GM19468 (cell line): ENCODE measurements around the gene JPH4.

Source experiments
- ATAC-seq: cut with Tn5 transposase; IDR thresholded peaks from one replicate; pipeline ENCODE4 v1.9.1; 2021; ENCODE audit warnings: mild to moderate bottlenecking, moderate library complexity, moderate number of reproducible peaks; ENCODE audit not compliant: unreplicated experiment; ENCODE audit errors: extremely low read depth

JPH4 gene

DNA sequence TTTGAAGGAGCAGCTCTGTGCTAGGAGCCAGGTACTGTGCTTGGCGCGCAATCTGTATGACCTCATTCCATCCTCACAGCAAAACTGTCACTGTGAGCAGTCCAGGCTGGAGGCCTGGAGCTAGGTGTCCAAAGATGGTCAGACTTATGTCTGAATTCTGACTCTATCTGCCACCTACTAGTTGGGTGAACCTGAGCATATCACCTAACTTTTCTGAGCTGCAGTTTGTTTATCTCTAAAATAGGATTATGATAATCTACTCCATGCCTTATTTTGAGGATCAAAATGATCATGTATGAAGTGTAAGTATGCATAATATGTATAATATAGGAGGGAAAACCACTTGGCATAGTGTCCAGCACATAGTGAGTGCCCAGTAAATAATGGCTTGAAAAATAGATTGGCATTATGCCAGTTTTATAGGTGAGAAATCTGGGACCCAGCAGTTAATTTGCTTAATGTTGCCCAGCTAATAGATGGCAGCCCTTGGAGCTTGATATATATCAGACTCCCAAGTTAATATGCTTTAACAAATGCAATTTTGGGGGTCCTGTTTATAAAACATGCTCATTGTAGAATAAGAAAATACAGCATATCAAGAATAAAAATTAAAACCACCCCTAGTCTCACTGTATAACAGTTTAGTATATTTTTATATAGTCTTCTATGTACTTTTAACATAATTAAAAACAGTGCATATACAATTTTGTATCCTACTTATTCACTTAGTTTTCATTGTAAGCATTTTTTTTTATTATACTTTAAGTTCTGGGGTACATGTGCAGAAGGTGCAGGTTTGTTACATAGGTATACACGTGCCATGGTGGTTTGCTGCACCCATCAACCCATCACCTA, 4.5 kb upstream of the JPH4 start:
- no peak for ATAC-seq

DNA sequence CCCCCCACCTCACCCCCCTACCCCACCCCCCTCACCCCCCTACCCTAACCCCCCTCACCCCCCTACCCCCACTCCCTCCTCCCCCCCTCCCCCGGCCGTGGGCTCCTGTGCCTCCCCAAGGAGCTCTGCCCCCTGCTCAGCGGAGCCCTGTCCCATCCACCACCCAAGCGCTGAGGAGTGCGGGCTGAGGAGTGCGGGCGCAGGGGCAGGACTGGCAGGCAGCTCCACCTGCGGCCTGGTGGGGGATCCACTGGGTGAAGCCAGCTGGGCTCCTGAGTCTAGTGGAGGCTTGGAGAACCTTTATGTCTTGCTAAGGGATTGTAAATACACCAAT, 2.3 kb upstream of the JPH4 start:
- ATAC-seq, result no peak

DNA sequence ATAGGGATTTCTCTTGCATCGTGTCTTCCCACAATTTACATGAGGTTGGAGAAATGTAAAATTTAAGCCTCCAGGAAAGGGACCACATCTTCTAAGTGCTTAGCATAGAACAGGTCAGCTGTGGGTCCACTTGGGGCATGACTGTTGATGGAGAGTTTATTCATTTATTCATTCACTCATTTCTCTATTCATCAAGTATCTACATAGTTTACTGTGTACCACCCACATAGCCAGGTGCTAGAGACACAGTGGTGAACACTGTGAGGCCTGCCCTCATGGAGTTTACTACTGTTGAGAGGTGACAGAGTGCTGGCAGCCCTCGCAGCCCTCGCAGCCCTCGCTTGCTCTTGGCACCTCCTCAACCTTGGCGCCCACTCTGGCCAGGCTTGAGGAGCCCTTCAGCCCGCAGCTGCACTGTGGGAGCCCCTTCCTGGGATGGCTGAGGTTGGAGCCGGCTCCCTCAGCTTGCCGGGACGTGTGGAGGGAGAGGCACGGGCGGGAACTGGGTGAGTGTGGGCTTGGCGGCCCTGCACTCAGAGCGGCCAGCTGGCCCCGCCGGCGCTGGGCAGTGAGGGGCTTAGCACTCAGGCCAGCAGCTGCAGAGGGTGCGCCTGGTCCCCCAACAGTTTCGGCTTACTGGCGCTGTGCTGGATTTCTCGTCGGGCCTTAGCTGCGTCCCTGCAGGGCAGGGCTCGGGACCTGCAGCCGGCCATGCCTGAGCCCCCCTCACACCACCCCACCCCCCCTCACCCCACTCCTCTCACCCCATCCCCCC, 1.7 kb upstream of the JPH4 start:
- no peak for ATAC-seq

DNA sequence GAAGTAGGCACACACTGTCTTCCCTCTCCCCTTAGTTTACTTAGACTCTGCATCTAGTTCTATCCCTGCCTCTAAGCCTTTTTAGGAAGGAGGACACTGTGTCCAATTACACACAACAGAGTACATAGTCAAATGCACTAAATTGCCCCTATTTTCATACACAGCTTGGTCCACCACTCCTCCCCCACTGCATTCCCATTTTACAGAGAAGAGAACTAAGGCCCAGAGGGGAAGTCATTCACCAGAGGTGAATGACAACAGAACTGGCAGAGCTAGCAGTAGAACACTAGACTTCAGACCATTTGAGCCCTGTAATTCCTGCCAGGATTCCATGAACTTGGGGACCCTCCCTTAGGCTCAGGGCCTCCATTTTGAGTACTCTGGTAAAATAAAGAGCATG, 1.1 kb upstream of the JPH4 start:
- no peak for ATAC-seq

DNA sequence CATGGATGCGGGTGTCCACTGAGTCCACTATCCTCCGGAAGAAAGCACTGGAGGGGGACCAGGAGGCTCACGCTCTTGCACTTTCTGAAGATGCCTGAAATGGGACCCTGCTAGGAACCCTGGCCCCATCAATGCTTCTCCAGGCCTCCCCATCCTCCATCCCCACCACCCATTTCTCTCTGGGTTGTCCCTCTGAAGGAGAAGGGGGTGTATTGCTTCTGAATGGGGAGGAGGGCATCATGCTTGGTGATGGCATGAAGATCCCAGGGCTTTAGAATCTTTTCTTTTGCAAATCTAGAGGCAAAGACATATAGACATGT, 681 bp upstream of the JPH4 start:
- no peak for ATAC-seq

DNA sequence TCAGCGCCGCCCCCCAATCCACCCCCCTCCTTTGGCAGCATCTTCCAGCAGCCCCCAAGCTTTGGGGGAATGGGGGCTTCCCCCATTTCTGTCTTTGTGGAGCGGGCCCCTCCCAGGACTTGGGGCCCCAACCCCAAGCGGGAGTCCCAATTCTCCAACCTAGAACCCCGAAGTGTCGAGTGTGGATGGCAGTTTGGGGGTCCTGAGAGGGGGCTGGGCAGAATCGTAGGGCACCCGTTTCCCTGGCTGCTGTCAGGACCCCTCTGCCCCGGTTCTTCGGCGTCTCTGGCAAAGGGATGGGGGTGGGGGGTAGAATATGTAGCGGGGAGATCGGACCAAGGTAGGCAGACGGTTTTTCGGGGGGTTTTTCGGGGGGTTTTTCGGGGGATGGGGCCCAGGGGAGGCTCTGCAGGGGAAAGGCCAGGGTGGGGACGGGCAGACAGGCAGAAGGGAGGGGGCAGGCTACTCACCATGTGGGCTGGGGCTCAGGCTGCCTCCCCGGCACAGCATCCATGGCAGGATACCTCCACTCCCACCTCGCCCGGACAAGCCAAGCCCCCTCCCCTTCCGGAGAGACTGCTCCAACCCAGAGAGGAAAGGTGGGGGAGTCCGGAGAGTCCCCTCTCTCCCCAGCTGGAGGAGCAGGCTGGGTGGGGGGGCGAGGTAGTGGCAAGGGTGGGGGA, 739 bp downstream of the JPH4 start:
- ATAC-seq, result no peak

DNA sequence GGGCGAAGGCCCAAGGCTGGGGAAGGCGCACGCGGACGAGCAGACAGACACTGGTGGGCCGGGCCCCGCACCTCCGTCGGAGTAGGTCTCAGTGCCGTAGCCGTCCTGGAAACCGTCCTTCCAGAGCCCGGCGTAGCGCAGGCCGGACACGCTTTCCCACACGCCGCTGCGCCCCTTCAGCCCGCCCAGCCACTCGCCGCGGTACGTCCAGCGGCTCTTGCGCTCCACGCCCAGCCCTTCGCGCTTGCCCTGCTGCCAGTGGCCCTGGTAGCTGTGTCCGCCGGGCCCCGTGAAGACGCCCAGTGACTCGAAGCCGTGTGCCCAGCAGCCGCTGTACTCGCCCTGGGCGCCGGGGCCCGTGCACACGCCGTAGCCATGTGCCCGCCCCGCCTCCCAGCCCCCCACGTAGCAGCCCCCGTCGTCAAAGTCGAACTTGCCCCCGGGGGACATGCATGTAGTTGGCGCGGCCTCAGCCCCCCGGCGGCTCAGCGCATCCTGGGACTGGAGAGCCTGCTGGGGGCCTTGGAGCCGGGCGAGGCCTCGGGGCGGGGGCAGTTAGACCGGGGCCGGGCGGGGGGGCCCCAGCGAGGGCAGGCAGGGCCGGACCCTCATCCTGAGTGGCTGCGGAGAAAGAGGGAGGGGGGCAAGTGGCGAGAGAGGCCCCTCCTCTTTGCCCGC, 1.4 kb downstream of the JPH4 start:
- no peak for ATAC-seq

DNA sequence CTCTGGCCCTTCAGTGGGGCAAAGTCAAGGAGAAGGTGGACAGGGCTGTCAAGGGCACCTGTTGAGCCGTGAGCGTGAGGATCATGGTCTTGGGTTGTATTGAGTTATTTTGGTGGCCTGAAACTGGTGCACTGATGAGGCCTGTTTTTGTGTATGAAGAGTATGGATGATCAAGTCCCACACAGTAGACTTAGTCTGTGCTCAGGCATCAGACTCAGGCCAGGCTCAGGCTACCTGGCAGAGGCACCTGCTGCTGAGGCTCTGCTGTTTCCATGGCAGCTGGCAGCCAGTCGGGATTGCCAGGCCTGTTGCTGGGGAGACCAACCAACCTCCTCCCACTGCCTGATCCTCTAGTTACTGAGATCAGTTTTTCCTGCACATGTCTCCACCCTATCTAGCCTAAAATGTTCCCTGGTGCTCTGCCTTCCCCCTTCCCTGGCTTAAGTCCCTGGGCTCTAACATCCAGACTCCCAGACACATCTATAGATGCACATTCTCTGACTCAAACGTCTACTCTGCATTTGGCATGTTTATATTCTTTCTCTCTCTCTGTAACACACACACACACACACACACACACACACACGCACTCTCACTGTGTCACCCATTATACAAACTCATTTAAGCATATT, 5.1 kb downstream of the JPH4 start:
- no peak for ATAC-seq

DNA sequence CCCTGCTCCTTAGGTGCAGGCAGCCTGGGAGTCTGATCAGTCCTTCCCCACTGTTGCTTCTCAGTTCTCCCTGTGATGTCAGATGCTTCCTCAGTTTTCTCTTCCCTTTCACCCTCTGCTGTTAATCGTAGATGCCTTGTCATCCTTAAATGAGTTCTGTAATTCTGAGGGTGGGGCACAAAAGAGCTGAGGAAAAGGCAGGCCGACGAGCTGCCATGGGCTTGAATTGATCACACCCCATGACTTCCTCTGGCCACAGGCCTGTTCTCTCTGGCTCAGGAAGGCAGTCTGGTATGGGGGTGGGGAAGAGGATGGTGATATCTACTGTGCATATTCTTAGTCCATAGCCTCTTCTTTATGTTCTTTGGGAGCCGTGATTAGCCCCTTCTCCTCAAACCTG, 5.8 kb downstream of the JPH4 start:
- ATAC-seq, result no peak

DNA sequence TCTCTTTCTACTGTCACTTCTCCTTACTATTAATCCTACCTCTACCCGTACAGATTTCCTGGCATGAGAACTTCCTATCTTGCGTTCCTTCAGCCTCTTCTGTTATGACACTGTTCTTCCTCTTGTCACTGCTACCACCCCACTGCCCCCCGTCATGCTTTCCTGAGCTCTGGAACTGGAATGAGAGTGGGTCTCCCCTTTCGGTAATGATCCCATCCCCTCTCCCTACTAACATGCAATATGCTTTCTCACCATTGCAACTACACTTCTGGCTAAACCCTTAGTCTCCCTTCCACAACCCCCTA, 6.1 kb downstream of the JPH4 start:
- ATAC-seq, result no peak

DNA sequence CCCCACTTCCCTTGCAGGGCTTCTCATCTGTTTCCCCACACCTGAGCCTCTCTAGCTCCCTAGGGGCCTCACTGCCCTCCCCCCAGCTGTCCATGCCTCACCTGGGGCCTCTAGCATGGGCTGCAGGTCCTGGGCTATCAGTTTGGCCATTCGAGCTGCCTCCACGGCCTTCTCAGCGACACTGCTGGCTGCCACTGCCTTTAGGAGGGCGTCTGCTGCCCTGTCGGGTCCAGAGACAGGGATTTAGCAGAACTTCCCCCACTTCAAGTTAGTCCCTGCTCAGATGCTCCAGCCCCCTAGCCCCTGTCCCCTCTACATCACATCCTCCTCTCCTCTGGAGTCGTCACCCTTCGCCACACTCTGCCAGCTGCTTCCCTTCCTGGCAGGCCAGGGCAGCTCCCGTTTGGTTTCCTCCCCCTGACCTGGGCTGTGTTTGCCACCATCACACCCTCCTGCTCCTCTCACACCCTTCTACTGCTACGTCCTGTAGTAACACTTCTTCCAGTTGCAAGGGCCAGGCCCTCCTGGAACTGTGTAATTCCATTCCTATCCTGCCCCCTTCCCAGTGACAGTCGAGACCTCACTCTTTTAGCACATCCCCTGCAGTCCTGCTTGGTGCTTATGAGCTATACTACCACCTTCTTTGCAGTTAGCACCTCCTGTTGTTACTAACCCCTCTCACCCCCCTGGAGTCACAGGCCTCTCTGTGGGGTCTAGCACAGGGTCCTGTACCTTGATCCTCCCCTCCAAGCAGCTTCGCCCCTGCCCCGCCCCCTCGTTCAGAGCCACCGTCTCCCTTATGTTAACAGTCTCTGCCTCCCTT, 6.7 kb downstream of the JPH4 start:
- ATAC-seq, result no peak

DNA sequence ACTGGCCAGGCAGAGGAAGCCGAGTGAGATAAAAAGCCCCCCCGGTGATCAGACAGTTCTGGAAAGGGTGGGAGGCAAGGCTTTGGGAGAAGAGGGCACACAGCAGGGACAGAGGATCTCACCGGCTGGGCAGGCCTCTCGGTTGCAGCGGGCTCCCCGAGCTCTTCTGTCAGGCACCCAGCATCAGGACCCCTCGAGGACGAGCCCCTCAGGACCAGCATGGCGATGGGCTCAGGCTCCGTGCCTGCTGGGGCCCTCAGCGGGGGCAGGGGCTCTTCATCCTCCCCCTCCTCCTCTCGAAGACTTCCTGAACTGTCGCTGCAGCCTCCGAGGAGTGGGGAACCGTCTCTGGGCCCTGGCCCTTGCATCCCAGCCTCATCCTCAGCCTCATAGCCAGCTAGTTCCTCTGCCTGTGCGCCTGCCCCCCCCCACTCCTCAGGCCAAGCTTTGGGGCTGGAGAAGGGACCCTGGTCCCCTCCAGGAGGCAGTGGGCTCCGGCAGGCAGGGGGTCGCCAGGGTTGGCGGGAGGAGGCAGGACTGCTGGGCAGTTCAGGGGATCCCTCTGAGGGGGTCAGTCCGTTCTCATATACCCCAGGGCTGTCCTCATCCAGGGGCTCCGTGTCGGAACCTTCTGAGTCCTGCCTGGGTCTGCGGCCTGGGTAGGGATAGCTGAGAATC, 7.6 kb downstream of the JPH4 start:
- no peak for ATAC-seq

DNA sequence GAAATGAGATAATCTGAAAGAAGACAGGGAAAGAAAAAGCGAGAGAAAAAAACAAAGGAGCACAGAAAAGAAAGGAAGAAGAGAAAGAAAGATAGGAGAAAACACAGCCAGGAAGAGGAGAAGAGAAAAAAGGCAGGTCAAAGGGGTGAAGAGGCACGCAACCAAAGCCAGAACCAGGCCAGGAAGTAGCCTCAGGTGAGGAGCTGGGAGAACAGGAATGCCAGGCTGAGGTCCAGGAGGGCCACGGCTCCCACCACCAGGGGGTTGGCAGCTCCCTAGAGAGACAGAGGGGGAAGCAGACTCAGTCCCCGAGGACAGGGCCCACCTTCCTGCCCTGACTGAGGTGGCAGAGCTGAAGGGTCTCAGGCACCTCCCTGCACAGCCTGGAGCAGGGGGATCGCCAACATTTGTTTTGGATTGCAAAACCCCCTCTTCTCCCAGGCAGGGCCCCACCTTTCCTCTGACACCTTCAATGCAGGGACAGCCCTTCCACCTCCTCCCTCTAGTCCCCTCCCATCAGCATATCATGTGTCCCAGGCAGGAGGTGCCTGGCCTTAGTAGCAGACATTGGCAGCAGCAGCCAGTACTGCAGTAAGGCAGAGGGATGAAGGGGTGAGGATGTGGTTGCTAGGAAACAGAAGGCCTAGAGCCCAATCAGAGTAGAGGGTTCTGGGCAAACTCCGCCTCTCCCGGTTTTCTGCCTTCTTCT, 9.0 kb downstream of the JPH4 start:
- ATAC-seq, result no peak

DNA sequence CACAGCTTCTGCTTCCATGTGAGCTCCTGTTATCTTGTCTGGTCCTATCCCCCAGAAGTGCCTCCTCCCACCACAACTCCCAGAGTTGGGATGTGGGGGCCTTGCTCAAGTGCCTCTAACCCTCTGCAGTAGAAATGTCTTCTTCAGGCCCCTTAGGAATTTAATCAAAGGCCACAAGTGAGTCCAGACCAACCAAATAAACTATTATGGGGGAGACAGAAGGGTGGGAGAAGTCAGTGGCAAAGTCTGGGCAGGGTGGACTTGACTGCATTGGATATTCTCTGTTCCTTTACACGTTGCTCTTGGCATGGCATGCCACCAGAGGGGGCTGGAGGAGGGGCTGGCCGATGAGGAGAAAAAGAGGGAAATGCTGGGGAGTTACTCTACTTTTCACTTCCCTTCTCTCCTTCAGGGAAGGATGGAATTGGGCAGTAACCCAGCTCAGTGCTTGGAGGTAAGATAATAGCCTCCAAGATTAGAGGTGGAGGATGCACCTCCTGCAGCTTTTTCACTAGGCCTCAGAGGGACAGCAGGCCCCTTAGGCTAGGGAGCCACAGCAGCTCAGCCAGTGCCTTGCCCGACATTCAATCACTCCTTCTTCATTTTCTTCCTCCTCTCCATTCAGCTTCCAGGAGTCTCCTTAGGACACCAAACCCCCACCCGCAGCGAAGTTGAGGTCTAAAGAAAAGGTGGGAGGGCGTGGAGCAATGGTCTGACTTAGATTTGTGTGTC, 9.8 kb downstream of the JPH4 start:
- ATAC-seq, result no peak

DNA sequence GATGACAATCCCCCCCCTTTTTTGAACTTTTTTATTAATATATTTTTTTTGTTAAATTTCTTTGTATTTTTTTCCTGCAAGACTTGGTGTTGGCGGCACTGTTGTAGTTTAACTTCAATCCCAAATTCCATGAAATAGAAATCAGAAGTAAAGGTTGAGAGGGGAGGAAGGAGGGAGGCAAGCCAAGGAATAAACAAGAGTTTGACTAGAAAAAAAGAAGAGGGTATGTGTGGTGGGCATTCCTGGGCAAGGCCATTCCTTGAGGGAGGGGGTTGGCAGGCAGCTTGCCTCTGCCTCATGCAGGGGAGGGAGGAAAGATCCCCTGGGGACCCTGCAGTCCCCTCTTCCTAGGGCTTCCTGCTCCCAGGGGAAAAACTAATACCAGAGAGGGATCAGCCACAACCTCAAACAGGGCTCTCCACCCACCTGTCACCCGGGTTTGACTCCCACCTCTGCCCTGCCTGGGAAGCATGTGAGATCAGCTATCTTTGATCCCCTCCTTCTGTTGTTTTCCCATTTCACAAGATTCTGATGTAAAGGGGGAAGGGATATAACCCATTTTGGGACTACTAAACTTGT, 10.5 kb downstream of the JPH4 start:
- no peak for ATAC-seq

DNA sequence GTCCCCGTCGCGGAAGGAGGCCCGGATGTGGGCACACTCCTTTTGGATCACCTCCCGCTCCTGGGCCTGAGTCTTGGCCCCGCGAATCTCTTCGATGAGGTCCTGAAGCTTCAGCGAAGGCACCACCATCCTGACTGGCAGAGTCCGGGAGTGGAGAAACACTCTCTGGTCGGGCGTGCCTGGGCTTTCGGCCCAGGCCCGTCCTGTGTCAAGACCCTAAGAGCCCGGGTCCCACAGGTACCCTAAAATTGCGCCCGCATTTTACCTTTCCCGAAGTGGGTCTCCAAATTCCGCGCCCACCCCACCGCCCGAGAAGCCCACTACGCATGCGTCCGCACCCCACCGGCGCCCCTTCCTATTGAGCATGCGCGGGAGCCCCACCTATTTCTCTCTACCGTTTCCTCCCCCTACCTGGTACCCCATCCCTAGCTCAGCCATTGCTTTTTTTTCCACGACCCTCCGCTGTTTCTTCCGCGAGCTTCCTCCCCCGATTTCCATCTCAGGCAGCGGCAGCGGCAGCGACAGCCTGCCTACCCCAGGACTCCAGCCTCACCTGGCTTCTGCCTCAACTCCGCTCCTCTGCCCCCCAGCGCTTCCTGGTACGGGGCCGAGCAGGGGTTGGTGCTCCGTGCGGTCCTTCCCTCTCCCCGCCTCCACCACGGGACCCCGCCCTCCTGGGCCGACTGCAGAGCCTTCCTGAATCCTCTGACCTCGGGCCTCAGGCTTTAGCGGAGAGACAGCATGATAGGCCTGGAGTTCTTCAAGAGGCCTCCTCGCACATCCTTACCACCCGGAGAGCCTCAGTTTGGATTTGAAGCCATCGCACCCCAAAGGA, 11.2 kb downstream of the JPH4 start, which contains the start of gene AP1G2:
Gene AP1G2 (minus strand): TSS at position 606 of the 835 bp plus-strand sequence. CDS start 477 bp downstream, at position 129.
- ATAC-seq, result peak; percentile 48

DNA sequence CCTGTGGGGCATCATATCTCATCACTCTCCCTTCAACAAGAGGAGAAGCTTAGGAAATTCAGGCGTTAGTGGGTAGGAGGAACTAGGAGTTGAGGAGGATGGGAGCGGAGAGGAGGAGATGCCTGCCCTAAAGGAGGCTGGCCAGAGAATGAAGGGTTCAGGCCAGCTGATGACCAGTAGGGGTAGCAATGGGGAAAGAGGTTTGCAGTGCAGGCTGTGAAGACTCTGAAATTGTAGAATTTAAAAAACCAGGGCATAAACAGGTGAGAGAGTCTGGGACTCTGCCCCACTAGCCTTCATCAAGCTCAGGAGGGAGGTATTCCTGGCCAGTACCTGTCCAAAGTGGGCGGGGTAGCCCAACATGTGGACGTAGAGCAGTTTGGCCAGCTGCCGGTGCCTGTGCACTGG, 11.8 kb downstream of the JPH4 start:
- no peak for ATAC-seq
